Measurements from ENCODE around the gene USP31. TPM values are rescaled to one million over a fixed set of nuclear protein-coding genes. Genes with fewer than 3 reads are reported as not detected.
A peak's percentile ranks its signal among the peaks of the same experiment; 100 is the strongest.

Gene USP31
- total RNA-seq, 1 donor from 2014 or later, result 11.8 TPM

DNA sequence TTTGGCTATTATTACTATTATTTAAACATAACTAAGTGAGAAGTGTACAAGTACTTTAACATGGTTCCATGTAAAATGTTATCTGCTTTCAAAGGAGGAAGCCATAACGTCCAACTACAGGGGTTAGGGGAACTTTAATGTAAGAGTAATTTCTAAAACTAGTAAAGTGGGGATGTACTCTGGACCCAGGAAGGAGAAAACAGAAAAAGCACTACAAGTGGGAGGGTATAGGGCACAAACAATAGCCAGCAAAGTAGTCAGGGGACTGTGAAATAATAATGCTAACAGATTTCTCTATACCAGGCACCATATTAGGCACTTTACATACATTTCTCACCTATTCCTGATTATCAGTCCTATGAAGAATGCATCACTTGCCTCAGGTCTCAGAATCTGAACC is 19.6 kb downstream of the USP31 start:
- DNase-seq (ENCODE audit: low read depth), result no peak
- TF ChIP-seq, protein P1, sequence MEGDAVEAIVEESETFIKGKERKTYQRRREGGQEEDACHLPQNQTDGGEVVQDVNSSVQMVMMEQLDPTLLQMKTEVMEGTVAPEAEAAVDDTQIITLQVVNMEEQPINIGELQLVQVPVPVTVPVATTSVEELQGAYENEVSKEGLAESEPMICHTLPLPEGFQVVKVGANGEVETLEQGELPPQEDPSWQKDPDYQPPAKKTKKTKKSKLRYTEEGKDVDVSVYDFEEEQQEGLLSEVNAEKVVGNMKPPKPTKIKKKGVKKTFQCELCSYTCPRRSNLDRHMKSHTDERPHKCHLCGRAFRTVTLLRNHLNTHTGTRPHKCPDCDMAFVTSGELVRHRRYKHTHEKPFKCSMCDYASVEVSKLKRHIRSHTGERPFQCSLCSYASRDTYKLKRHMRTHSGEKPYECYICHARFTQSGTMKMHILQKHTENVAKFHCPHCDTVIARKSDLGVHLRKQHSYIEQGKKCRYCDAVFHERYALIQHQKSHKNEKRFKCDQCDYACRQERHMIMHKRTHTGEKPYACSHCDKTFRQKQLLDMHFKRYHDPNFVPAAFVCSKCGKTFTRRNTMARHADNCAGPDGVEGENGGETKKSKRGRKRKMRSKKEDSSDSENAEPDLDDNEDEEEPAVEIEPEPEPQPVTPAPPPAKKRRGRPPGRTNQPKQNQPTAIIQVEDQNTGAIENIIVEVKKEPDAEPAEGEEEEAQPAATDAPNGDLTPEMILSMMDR (conservative IDR thresholded peaks at IDR 0.05; ENCODE audit: low read depth, low read length), result no peak

DNA sequence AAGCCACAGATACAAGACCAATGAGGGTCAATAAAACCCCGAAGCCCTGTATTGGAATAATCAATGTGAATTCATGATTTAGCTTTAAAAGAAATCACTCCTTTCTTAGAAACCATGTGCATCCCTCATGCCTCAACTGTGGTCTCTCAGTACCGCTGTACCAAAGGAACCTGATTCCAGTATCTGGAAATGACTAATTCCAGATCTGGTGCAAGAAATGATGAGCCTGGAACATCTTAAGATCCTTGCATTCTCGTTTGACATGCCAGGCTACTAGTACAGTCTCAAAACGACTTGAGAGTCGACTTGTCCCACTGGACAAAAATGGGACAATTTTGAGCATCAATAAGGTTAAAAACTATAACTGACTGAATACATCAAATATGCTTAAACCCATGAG is 21.2 kb downstream of the USP31 start:
- DNase-seq (ENCODE audit: low read depth), result no peak
- TF ChIP-seq, protein P1 (conservative IDR thresholded peaks at IDR 0.05; ENCODE audit: low read depth, low read length), result no peak
- no peak overlapping the region for H3K4me3 ChIP-seq (ENCODE audit: low read depth, low read length)

More for the DNA sequence above, 19.6 kb downstream of the USP31 start:
- no peak overlapping the region for H3K4me3 ChIP-seq (ENCODE audit: low read depth, low read length)

DNA sequence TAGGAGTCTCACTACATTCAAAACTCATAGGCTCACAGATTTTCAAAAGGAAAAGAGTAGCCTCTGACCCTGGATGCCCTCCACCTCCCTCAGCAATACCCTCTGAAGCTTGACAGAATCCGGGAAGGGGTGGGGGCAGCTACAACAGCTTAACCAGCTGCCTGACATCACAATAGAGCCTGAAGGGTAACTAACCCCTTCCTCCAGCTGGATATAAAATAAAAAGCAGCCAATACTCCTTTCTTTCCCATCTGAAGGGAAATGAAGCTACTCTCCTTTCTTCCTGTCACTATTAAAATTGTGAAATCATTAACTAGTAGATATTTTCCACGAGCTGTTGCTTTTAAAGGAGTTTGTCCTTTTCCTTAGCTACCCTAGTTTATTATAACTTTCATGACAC is 24.0 kb downstream of the USP31 start:
- TF ChIP-seq, protein P1 (conservative IDR thresholded peaks at IDR 0.05; ENCODE audit: low read depth, low read length), result no peak
- no peak for DNase-seq (ENCODE audit: low read depth)

DNA sequence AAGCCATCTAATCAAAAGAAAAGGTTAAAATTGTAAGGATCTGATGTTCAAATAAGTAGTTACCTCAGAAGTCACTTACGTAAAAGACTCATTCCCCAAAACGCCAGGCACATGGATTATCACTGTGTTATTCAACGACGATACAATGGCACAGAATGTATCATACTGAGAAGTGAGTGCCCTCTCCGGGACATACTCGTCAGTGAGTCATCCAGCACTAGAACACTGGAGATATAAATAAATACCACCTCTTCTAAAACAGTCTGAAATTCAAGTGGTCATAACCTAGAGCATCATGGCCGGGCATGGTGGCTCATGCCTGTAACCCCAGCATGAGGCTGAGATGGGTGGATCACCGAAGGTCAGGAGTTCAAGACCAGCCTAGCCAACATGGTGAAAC is 24.9 kb downstream of the USP31 start:
- TF ChIP-seq, protein P1 (conservative IDR thresholded peaks at IDR 0.05; ENCODE audit: low read depth, low read length), result no peak
- H3K4me3 ChIP-seq (ENCODE audit: low read depth, low read length), result no peak overlapping the region
- DNase-seq (ENCODE audit: low read depth), result peak; percentile 56

More for the DNA sequence above, 24.0 kb downstream of the USP31 start:
- H3K4me3 ChIP-seq (ENCODE audit: low read depth, low read length), result peak overlapping the region; percentile 12

DNA sequence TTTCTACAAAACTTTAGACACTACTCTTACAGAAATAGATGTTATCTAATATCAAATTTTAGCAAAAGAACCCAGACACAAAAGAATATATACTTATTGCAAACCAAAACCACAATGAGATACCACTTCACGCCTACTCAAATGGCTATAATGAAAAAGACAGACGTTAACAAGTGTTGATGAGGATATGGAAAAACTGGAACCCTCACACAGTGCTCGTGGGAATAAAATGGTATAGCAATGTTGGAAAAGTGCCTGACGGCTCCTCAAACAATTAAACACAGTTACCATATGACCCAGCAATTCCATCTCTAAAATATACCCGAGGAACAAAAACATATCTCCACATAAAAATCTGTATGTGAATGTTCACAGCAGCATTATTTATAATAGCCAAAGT is 27.1 kb downstream of the USP31 start:
- no peak for DNase-seq (ENCODE audit: low read depth)
- no peak overlapping the region for H3K4me3 ChIP-seq (ENCODE audit: low read depth, low read length)
- TF ChIP-seq, protein P1 (conservative IDR thresholded peaks at IDR 0.05; ENCODE audit: low read depth, low read length), result no peak

DNA sequence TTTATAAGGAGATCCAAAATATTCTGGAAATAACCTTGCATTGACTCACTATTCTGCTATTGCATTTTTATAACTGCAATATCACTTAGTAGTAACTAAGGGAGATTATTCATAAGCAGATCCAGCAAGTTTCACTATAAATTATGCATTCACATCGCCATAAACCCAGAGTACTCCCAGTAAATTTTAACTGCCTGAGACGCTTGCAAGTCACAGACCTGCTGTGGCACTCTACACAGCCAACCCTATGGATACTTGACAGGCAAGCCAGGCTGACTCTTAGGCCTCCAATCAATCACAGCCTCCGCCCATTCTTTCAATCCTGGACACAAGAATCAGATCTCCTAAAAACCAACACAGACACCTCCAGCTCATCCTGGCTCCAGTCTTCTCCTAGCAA is 28.2 kb downstream of the USP31 start:
- DNase-seq (ENCODE audit: low read depth), result no peak
- no peak overlapping the region for H3K4me3 ChIP-seq (ENCODE audit: low read depth, low read length)
- TF ChIP-seq, protein P1 (conservative IDR thresholded peaks at IDR 0.05; ENCODE audit: low read depth, low read length), result no peak

DNA sequence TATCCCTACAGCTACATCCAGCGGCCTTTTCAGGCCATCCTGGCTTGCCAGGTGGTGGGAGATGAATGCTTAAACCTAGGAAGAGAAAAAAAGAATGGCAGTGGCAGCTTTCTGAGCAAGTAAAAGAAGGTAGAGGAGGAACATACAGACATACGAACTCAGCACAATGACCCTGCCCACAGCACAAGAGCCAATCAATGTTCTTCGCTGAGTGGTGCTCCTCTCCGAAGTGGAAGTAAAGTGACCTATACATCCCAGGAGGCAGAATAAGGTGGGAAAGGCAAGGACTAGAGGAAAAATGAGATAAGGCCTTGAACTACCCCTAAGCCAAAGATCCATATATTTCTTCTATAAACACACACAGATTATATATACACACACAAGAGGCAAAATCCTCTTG is 28.7 kb downstream of the USP31 start:
- H3K4me3 ChIP-seq (ENCODE audit: low read depth, low read length), result no peak overlapping the region
- DNase-seq (ENCODE audit: low read depth), result no peak
- TF ChIP-seq, protein P1 (conservative IDR thresholded peaks at IDR 0.05; ENCODE audit: low read depth, low read length), result no peak
